Caki2 (cell line): ENCODE data around the gene ITPRIPL2. TPM values are rescaled to one million over a fixed set of nuclear protein-coding genes. Genes with fewer than 3 reads are reported as not detected.
A peak's percentile ranks its signal among the peaks of the same experiment; 100 is the strongest.

ENCODE experiments used
- DNase-seq: peaks from one replicate; pipeline ENCODE4 v3.0.0-alpha.2; 2015; ENCODE audit warnings: low read depth
- in situ Hi-C: cut with HindIII; loops from 2 replicates; pipeline ENCODE4 v1.10.0; 2016; ENCODE audit warnings: low sequenced_read_pairs, low pct_unique_long_range_greater_than_20kb, mixed read lengths
- total RNA-seq: library from RNA; depleted of rRNA; stranded (reverse); fragments of >200 nt; shearing (Covaris generic); gene quantifications from 2 replicates; pipeline ENCODE4 v1.2.3, GENCODE V29; 2014; ENCODE audit warnings: low replicate concordance

Gene ITPRIPL2
- total RNA-seq, 1 experiment from 2014 or later: 19.7 TPM

DNA sequence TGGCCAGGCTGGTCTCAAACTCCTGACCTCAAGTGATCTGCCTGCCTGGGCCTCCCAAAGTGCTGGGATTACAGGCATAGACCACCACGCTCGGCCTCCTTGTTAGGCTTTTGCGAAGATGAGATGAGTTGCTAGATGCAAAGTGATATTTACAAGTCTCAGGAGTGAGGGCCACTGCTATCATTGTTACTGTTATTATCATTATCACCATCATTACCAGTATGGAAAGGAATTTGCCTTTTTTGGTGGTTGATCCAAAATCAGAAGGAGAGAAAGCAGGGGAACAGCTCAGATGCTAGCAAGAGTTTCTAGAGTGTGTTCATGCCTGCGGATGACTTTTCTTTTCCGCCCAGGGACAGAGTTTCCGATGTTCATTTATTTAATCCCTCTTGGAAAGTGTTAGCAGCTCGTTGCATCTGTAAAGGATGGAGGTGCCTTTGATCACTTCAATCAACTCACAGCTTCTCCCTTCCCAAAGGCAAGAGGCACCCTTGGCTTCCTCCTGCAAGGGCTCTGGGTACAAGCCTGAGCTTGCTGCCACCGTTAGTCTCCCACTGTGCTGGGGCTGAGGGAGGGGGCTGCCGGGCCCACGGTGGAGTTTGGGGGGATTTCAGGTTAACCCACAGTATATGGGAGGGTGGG lies 21.6 kb downstream of the ITPRIPL2 start:
- DNase-seq: no peak
- in situ Hi-C loops: no loop called here

DNA sequence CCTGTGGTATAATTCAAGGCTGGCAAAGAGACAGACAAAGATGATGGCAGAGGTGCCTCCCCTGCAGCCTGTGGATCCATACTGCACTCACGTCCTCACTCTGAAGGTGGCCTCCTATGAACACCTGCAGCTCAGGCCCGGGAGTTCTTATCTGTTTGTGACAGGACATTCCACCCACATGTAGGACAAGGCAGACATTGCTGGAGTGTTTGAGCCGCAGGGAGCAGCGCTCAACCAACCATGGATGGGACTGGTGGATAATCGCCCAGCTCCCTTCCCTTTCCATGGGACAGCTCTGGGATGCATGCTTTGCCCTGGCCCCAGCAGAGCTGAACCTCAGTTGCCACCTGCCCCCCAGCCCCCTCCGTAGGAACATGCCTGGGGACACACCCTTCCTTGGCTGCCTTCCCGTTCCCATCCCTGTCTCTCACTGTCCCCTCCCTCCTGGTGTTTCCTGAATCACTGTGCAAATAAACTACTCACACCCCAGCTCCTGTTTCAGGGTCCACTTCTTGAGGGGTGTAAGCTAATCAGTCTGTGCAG lies 22.2 kb downstream of the ITPRIPL2 start:
- in situ Hi-C loops: no loop called here
- peak; percentile 46 for DNase-seq

- in situ Hi-C loops: no loop called here
- peak; percentile 27 for DNase-seq
Measured at GRCh38 chr16:19136549-19137196, 22.9 kb downstream of the ITPRIPL2 start.

GRCh38 chr16:19137201-19138128 lies 23.7 kb downstream of the ITPRIPL2 start:
- no peak for DNase-seq

DNA sequence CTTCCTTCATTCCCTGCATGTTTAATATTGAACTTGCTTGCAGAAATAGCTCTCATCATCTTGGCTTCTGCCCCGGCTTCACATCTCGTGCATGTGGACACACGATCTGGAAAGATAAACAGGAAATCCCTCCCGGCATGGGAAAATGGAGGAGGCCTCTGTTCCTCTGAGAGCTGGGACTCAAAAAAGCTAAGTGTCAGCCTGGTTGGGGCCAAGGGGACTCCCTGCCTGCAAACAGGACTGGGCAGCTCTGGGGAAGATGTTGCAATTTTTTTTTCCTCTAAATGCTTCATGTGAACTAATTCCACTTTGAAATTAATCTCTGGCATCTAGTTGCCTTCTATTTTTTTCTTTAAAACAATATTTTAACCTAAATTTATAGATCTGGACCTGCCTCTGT lies 24.8 kb downstream of the ITPRIPL2 start:
- DNase-seq: no peak
- in situ Hi-C loops: no loop called here

More at GRCh38 chr16:19137201-19138128, 23.7 kb downstream of the ITPRIPL2 start:
- in situ Hi-C loops: no loop called here

- in situ Hi-C loops: no loop called here
- no peak for DNase-seq
Measured at GRCh38 chr16:19139436-19140091, 25.8 kb downstream of the ITPRIPL2 start.

GRCh38 chr16:19140396-19140795 lies 26.6 kb downstream of the ITPRIPL2 start:
- DNase-seq: no peak
- in situ Hi-C loops: no loop called here

GRCh38 chr16:19142939-19143598 lies 29.3 kb downstream of the ITPRIPL2 start:
- in situ Hi-C loops: no loop called here
- no peak for DNase-seq

- DNase-seq: no peak
- in situ Hi-C loops: no loop called here
Measured at GRCh38 chr16:19143599-19143956, 29.8 kb downstream of the ITPRIPL2 start.

- DNase-seq: no peak
- in situ Hi-C loops: no loop called here
Measured at GRCh38 chr16:19145010-19145409, 31.2 kb downstream of the ITPRIPL2 start.

DNA sequence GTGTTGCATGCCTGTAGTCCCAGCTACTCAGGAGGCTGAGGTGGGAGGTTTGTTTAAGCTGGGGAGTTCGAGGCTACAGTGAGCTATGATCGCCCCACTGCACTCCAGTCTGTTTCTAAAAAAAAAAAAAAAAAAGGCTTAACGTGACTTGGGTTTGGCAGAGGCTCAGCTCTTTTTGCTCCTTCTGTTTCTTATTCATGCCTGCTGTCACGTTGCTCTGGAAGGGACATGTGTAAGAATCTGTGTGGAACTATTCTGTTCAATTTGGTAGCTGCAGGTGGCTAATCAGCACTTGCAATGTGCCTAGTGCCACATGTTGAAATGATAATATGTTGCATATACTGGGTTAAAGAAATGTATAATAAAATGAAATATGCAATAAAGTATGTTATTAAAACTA lies 33.4 kb downstream of the ITPRIPL2 start:
- in situ Hi-C loops: no loop called here
- no peak for DNase-seq

- DNase-seq: no peak
- in situ Hi-C loops: no loop called here
Measured at GRCh38 chr16:19147627-19148026, 33.9 kb downstream of the ITPRIPL2 start.

DNA sequence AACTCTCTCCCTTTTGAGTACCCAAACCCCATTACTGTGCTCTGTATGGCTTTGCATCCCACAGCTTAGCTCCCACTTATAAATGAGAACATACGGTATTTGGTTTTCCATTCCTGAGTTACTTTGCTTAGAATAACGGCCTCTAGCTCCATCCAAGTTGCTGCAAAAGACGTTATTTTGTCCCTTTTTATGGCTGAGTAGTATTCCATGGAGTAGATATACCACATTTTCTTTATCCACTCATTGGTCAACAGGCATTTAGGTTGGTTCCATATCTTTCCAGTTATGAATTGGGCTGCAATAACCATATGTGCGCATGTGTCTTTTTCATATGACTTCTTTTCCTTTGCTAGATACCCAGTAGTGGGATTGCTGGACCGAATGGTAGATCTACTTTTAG lies 34.4 kb downstream of the ITPRIPL2 start:
- in situ Hi-C loops: no loop called here
- no peak for DNase-seq

GRCh38 chr16:19151310-19151709 lies 37.5 kb downstream of the ITPRIPL2 start:
- DNase-seq: no peak

GRCh38 chr16:19152042-19152441 lies 38.3 kb downstream of the ITPRIPL2 start:
- in situ Hi-C loops: no loop called here
- no peak for DNase-seq

More at GRCh38 chr16:19151310-19151709, 37.5 kb downstream of the ITPRIPL2 start:
- in situ Hi-C loops: no loop called here

- in situ Hi-C loops: no loop called here
- DNase-seq: no peak
Measured at GRCh38 chr16:19153876-19154275, 40.1 kb downstream of the ITPRIPL2 start.

DNA sequence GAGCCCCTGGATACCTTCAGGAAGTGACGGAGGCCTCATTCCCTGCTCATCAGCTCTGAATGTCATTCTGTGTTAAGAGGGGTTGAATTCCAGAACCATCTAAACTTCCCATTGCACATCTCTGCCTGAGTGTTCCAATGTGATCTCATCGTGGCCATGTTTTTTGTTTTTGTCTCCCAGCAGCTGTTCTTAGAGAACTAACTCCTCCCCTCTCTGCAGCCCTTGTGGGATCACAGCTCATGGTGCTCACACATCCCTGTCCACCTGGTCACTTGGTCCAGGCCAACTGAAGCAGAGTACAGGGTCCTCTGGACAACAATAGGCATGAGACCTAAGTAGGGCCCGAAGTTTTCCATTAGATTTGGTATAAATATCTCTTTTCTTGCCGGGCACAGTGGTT lies 48.3 kb downstream of the ITPRIPL2 start:
- DNase-seq: no peak
- in situ Hi-C loops: no loop called here

DNA sequence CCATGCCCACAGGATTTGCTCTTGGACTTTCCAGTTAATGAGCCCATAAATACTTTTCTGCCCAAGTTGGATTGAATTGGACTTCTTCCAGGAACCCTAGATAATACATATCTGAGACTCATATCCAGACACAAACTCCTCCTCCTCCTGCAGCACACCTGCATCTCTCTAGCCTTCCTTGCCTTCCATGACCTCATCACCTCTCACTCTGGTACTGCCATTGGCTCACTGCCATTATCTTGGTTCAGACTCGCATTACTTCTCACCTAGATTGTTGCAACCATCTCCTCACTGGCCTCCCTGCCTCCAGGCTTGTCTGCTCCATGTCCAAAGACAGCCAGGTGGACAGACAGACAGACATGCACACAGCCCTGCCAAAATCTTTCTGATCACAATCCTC lies 49.5 kb downstream of the ITPRIPL2 start:
- no peak for DNase-seq
- in situ Hi-C loops: no loop called here
